AG04449 (cell line): ENCODE results near the gene PI4K2B.

Source experiments
- CTCF ChIA-PET: fragments of 350-600 bp; formaldehyde crosslinking; extraction: SDS; loops from one replicate; lab custom pipeline; 2021; ENCODE audit warnings: antibody characterized with exemption; lab: Yijun Ruan, JAX
- POLR2A ChIA-PET: fragments of 400-600, 350-600 bp; formaldehyde crosslinking; extraction: SDS; loops from one replicate; lab custom pipeline; 2020; ENCODE audit warnings: antibody characterized with exemption, inconsistent platforms; lab: Yijun Ruan, JAX
- DNase-seq: peaks from one replicate; pipeline ENCODE4 v3.0.0-alpha.2; 2010; ENCODE audit warnings: low read depth, low spot score
- H3K4me3 ChIP-seq: 2 replicates; pipeline ENCODE4 v1.5.1; 2011; ENCODE audit warnings: low read depth, mild to moderate bottlenecking, control low read depth, low read length
- TF ChIP-seq, protein P1 (sequence below): IDR thresholded peaks from one replicate; pipeline ENCODE4 v1.5.1; 2011; ENCODE audit warnings: mild to moderate bottlenecking, moderate library complexity, low read length, control low read depth, inconsistent platforms; ENCODE audit not compliant: insufficient read depth; ENCODE audit errors: missing control alignments

PI4K2B gene

DNA sequence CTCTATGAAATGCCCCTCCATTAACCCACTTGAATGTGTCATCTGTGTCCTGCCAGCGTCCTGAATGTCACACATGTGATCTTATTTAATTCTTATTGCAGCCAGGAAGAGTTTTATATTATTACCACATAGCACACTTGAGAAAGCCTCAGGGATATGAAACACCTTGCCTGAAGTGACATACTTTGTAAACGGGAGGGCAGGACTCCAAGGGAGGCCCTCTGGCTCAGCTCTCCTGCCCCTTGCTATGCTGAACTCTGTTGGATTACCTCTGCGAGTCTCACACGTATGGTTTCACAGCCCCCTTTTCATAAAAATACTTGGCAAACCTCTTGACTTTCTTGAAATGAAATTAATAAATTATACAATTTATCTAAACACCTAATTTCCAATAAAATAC, 67.6 kb downstream of the PI4K2B start:
- no peak overlapping the region for H3K4me3 ChIP-seq
- no peak for DNase-seq
- TF ChIP-seq, protein P1, sequence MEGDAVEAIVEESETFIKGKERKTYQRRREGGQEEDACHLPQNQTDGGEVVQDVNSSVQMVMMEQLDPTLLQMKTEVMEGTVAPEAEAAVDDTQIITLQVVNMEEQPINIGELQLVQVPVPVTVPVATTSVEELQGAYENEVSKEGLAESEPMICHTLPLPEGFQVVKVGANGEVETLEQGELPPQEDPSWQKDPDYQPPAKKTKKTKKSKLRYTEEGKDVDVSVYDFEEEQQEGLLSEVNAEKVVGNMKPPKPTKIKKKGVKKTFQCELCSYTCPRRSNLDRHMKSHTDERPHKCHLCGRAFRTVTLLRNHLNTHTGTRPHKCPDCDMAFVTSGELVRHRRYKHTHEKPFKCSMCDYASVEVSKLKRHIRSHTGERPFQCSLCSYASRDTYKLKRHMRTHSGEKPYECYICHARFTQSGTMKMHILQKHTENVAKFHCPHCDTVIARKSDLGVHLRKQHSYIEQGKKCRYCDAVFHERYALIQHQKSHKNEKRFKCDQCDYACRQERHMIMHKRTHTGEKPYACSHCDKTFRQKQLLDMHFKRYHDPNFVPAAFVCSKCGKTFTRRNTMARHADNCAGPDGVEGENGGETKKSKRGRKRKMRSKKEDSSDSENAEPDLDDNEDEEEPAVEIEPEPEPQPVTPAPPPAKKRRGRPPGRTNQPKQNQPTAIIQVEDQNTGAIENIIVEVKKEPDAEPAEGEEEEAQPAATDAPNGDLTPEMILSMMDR: no peak
- ChIA-PET CTCF (interaction anchor here (4.2 kb wide), 1 partner anchor 11 kb away, joined by 36 read pairs; the partner anchor contains the start of gene ZCCHC4), POLR2A (no interaction called here)

DNA sequence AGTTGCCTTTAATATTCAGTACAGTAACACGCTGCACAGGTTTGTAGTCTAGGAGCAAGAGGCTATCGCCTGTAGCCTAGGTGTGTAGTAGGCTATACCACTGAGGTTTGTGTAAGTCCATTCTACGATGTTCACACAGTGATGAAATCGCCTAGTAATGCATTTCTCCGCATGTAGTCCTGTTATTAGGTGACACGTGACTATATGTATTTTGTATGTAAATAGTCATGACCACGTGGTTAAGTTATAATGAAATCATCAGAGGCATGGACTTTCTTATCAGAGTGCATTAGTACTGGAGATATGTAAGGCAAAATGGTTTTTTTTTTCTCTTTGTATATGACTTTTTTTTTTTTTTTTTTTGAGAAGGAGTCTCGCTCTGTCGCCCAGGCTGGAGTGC, 68.8 kb downstream of the PI4K2B start:
- no peak overlapping the region for H3K4me3 ChIP-seq
- DNase-seq: no peak
- TF ChIP-seq, protein P1: no peak
- POLR2A ChIA-PET: no interaction called here
- CTCF ChIA-PET: interaction anchor here (4.2 kb wide), 1 partner anchor 10 kb away, joined by 36 read pairs; the partner anchor contains the start of gene ZCCHC4

DNA sequence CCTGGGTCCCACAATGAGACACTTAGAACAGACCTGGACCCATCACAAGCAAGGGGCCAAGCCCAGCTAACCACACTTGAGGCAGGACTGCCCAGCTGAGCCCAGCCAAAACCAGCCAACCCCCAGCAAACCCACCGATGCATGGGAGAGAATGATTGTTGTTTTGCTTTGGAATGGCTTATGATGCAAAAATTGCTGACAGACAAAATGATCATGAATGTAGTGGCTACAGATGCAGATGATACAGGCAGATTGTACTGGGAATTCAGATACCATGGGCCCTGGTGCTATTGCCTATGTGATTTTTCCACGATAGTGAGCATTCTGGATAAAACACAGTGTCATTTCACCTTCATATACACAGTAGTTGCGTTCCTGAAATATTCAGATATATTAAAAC, 69.7 kb downstream of the PI4K2B start:
- ChIA-PET POLR2A (no interaction called here), CTCF (interaction anchor here (1.1 to 4.2 kb wide), 2 partner anchors 9 to 69 kb away, joined by 3 to 36 read pairs; partner anchors contain the start of gene ZCCHC4)
- DNase-seq: no peak
- no peak overlapping the region for H3K4me3 ChIP-seq
- TF ChIP-seq, protein P1: no peak

DNA sequence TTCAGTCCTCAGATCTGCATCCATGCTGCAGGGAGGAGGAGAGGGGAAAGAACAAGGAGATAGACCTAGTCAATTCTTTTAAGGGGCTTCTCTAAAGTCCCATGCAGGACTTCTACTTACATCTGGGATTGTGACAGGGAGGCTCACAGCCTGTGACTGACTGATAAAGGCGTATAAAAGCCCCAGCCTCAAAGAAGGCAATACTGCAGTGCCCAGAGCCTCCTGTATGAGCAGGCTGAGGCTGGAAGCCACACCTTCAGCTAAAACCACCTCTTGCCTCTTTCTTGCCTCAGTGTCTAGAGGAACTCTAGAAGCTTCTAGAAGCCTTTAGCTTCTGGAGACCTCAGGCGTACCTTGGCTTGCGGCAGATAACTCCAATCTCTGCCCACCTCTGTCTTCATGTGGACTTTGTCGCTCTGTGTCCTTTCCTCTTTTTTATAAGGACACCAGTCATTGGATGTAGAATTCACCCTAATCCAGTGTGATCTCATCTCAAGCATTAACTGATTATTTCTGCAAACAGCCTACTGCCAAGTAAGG, 72.8 kb downstream of the PI4K2B start:
- POLR2A ChIA-PET: no interaction called here
- CTCF ChIA-PET: interaction anchor here (1.1 kb wide), 1 partner anchor 60 kb away, joined by 5 read pairs; no protein-coding TSS in a partner anchor
- no peak for DNase-seq
- TF ChIP-seq, protein P1: no peak
- H3K4me3 ChIP-seq: no peak overlapping the region

DNA sequence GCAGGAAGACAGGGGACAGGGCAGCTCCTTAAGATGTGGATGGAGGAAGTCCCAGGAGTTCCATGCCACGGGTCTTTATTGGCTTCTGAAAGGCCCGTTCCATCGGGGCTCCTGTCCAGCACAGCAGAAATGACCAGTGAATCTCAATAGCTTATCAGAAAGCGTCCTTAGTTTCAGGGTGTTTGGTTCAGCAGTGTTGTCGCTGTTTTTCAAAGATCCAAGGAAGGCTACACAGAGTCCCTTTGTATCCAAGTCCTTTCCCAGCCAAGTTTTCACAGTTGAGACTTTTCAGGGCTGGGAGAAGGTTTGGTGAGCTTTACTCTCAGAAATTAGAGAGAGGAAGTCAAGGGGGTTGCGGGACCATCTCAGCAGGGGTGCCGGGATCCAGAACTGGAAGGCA, 73.8 kb downstream of the PI4K2B start:
- no peak for DNase-seq
- H3K4me3 ChIP-seq: no peak overlapping the region
- POLR2A ChIA-PET: no interaction called here
- TF ChIP-seq, protein P1: no peak
- CTCF ChIA-PET: interaction anchor here (0.6 to 1.1 kb wide), 2 partner anchors 9 to 59 kb away, joined by 3 to 5 read pairs; no protein-coding TSS in a partner anchor

DNA sequence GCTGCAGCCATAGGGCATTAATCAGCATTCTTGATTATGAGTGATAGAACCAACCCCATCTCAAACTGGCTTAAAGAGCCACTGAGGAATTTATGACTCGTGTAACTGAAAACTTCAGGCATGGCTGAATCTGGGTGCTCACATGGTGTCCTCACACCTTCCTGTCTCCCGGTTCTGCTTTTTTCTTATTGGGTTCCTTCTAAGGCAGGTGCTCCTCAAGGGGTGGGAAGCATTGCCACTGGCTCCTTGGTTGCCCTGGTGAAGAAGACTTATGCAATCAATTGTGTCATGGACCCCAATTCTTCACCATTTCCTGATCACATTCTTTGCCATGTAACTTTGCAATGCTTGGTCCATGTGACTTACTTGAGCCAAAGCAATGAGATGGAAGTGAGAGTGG, 74.5 kb downstream of the PI4K2B start:
- TF ChIP-seq, protein P1: no peak
- no peak overlapping the region for H3K4me3 ChIP-seq
- no peak for DNase-seq
- ChIA-PET CTCF (interaction anchor here (0.7 kb wide), 1 partner anchor 12 kb away, joined by 3 read pairs; no protein-coding TSS in a partner anchor), POLR2A (no interaction called here)
